Measurements from ENCODE around the gene EEF1AKMT1. TPM values are rescaled to one million over a fixed set of nuclear protein-coding genes. Genes with fewer than 3 reads are reported as not detected.

The EEF1AKMT1 gene
- 10.4 TPM for total RNA-seq

DNA sequence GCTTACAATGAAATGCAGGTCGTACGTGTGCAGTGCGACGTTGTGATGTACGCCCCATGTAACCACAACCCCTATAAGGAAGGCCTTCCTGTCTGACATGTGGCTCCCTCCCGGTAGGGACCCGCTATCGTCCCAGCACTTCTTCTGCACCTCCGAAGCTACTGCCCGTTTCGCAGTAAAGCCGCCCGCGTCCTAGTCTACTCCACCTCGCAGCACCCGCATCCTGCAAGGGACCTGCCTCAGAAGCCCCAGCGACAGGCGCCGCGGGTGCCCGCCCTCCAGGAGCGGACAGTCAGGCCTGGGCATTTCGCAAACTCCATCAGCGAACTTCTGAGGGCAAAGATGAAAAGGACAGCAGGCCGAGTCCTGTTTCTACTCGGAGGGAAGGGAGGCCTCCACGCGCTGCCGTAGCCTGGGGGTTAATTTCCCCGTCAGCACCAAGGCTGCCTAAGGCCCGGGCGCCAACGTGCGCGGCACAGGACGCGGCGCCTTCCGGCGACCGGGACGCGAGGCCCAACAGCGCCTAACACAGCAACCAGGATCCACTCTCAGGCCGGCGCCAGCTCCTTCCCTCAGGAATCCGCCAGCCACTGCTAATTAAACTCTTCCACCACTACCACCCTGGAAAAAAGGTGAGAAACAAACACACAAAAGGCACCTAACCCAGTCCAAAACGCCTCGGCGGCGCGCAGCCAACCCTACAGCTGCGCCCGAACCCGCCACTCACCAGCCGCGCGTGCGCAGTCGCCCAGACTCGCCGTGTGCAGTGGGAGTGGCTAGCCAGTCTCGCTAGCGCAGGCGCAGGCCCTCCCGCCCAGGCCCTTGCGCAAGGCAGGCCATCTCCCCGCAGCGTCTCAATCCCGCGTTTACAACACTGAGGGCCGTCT is at the start of gene EEF1AKMT1:
TSS of gene EEF1AKMT1 (minus strand) at position 768 of the 887 bp plus-strand sequence. CDS start 16,363 bp downstream, outside the sequence.
- ATAC-seq (peak; percentile 100), DNase-seq (ENCODE audit: low spot score) (peak; percentile 96)
- intact Hi-C loops (cut with DNase I) = no loop called here

DNA sequence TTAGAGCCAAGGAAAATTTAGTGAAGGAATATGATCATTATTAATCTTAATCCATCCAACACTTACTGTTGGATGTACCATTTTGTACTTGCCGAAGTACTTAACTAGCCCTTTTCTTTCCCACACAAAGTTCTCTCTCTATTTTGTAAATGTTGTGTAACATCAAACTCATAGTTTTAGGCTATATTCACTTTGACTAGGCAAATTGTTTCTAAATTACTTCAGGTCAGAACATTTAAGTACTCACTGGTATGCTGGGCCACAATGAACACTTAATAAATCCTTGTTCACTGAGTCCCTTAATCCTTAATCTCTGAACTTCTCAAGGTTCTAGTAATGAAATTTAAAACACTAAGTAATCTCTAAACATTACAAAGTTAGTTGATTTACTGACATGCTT is 49.3 kb upstream of the EEF1AKMT1 start:
- ATAC-seq (no peak), DNase-seq (ENCODE audit: low spot score) (no peak)
- intact Hi-C loops (cut with DNase I) = no loop called here

DNA sequence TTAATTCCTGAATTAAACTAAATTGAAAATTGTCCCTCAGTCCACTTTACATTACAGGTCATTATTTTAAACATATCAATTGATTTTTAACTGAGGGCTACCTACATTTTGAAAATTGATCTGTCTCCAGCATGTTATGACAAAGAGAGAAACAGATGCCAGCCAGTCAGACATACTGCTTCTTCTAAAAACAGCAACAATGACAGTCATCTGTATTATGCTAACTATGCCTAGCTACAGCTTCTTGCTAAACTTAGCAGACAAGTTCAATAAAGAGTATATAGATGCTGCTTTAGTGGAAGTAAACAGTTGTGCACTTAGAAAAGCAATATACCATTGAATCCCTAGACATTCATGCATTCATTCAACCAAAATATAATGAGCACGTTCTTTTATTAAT is 48.6 kb upstream of the EEF1AKMT1 start:
- ATAC-seq (no peak), DNase-seq (ENCODE audit: low spot score) (no peak)
- intact Hi-C loops (cut with DNase I) = no loop called here

DNA sequence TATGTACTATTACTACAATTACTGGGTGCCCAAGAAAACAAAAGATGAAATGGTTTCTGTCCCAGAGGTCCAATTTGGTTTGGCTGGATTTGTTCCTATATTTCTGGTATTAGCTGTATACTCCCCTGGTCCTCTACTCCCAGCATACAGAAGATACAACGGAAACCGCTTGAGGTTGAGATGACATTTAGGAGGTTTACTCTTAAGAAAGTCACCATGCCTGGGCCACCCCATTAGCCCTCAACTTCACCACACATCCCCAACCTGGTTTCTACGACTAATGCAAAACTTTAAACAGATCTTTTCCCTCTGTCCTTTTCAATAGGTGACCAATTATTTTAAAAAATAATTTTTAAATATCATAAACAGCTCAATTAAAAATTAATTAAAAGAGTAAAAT is 46.0 kb upstream of the EEF1AKMT1 start:
- ATAC-seq = no peak
- intact Hi-C loops (cut with DNase I) = no loop called here

DNA sequence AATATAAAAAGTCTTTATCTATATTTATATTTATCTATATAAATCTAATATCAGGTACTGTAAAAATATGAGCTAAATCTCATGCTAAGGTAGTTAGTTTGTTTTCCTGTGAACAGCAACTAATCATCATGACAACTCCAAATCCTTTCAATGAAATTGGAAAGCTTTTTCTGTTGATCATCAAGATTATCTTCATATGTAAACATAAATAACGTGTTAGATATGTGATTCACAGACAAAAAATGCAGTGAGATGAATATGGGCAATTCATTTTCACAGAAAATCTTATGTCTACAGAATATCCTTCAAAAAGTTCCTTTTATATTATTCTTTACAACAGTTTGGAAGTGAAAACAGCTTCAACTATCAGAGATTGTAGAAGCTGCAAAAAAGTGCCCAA is 41.7 kb upstream of the EEF1AKMT1 start:
- intact Hi-C loops (cut with DNase I) = no loop called here
- DNase-seq (ENCODE audit: low spot score) = no peak
- no peak for ATAC-seq

More for the DNA sequence above, 46.0 kb upstream of the EEF1AKMT1 start:
- no peak for DNase-seq (ENCODE audit: low spot score)

DNA sequence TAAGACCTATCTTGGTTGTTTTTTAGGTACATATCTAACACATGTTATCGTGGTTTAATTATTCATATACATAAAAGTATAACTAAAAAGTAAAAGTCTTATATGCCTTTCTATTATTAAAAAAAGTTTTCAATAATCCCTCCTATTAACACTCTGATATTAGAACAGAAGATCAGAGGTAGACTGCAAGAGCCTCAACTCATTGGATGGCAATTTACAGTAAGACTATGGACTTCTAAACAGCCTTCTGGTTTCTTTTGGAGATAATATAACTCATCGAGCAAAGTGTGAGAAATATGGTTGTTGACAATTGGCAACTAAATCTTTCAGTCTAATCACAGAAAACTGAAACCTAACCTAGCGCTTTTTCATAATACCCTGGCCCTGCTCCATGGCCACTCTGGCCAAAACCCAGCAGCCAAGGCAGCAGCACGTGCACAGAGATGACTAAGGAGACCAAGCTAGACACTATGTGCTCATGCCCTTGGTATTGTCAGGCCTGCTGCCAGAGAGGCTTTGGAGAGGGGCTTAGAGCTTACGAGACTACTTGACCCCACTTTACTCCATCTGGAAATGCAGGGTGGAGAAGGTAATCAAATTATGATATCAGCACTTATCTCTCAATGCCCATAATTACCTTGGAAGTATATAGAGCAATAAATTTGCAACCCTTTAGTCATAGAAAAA is 40.6 kb upstream of the EEF1AKMT1 start:
- intact Hi-C loops (cut with DNase I) = no loop called here
- DNase-seq (ENCODE audit: low spot score) (peak; percentile 78), ATAC-seq (peak; percentile 99)

DNA sequence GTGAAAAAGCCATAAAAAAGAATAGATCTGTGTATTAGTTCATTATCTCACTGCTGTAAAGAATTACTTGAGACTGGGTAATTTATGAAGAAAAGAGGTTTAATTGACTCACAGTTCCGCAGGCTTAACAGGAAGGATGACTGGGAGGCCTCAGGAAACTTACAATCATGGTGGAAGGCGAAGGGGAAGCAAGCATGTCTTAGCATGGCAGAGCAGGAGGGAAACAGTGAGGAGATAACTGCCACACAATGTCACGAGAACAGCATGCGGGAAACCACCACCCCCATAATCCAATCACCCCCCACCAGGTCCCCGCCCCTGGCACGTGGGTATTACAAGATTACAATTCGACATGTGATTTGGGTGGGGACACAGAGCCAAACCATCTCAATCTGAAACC is 39.1 kb upstream of the EEF1AKMT1 start:
- DNase-seq (ENCODE audit: low spot score) (no peak), ATAC-seq (no peak)
- intact Hi-C loops (cut with DNase I) = no loop called here

DNA sequence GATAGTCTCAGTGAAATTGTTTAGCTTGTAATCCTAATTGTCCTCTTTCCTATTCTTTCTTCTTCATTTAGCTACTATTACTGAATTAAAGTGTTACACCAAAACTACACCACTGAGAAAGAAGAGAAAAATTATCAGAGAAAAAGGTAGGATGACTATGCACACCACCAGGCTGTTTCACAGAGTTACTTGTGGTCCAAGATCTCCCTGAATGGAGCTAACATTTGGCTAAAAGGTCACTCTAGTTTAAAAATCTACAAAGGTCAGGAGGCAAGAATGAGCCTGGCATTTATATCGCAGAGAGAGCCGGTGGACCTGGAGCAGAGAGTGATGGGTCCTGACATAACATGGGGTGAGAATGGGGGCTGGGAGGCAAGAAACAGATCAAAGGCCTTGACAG is 37.0 kb upstream of the EEF1AKMT1 start:
- intact Hi-C loops (cut with DNase I) = no loop called here
- DNase-seq (ENCODE audit: low spot score) = no peak
- no peak for ATAC-seq

GRCh38 chr13:20808874-20809273 is 35.1 kb upstream of the EEF1AKMT1 start:
- ATAC-seq (no peak), DNase-seq (ENCODE audit: low spot score) (no peak)
- intact Hi-C loops (cut with DNase I) = no loop called here

- intact Hi-C loops (cut with DNase I) = no loop called here
- ATAC-seq (no peak), DNase-seq (ENCODE audit: low spot score) (no peak)
Measured at GRCh38 chr13:20803180-20803965, 29.6 kb upstream of the EEF1AKMT1 start.

DNA sequence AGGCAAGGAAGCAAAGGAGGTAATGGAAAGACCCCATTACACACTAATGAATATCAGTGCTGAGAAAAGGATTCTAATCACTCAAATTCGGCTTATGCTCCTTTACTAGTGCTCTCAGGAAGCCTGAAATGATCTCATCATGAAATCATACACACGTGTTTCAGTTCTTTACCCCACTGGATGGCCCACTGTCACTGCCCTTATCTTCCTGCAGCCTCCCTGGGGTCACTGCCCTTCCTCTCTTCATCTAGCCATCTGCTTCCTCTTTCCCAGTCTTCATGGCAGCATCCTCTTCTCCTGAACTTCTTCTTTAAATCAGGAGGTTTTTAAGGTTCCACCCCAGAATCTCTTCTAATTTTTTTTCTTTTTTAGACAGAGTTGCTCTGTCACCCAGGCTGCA is 27.9 kb upstream of the EEF1AKMT1 start:
- ATAC-seq (no peak), DNase-seq (ENCODE audit: low spot score) (no peak)
- intact Hi-C loops (cut with DNase I) = no loop called here

- DNase-seq (ENCODE audit: low spot score) (no peak), ATAC-seq (no peak)
- intact Hi-C loops (cut with DNase I) = no loop called here
Measured at GRCh38 chr13:20799726-20800416, 26.1 kb upstream of the EEF1AKMT1 start.

DNA sequence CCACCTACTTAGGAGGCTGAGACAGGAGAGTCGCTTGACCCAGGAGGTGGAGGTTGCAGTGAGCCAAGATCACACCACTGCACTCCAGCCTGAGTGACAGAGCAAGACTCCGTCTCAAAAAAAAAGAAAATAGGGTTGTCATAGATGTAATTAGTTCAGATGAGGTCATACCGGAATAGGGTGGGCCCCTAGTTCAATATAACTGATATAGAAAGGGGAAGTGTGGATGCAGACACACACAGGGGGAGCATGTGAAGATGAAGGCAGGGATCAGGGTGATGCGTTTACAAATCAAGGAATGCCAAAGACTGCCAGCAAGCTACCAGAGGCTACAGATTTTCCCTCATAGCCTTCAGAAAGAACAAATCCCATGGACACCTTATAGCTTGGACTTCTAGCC is 24.3 kb upstream of the EEF1AKMT1 start:
- intact Hi-C loops (cut with DNase I) = no loop called here
- no peak for DNase-seq (ENCODE audit: low spot score)
- ATAC-seq = no peak

DNA sequence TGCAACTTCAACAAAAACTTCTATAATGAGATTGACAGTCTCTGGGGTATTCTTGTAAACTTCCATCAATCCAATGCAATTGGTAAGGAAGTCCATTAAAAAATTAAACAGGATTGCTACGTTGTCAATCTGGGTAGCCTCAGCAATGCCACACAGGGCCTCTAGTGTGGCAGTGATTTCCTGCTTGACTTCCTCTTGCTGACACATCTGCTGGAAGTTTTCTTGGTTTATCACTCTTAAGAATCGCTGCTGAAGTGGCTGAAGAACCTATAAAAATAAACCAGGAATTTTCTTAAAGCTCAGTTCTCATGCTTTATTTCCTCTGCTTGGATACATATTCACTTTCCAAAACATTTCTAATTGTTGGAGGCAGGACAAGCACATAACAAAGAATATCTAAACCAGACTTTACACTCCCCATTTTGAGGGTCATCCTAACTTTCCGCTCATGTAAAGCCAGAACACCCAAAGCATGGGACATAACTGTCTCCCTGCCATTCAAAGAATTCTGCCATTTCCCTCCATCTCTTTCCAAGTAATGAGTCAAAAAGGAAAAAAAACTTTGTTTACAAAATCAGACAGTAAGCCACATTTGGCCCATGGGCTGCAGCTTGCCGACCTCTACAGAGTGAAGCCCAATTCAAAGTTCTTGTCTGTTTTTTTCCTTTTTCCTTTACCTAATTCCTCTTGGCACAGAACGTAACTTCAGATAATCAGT is 23.2 kb upstream of the EEF1AKMT1 start:
- intact Hi-C loops (cut with DNase I) = no loop called here
- ATAC-seq = no peak
- DNase-seq (ENCODE audit: low spot score) = no peak

DNA sequence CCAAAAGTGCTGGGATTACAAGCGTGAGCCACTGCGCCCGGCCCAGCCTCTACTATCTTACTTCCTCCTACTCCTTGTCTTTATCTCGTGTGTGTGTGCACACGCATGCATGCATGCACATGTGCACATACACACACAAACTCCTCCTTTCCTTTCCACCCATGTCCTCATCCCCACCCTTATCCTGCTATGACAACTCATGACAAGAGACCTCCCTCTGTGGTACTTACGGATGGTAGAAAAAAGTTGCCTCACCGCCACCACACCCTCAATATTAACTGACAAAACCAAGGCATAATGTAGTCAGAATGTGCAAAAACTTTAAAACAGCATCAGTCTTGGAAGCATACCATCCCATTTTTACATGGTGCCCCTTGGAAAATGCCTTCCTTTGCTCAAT is 15.9 kb upstream of the EEF1AKMT1 start:
- ATAC-seq (no peak), DNase-seq (ENCODE audit: low spot score) (no peak)
- intact Hi-C loops (cut with DNase I) = no loop called here

- ATAC-seq = no peak
- DNase-seq (ENCODE audit: low spot score) = no peak
- intact Hi-C loops (cut with DNase I) = no loop called here
Measured at GRCh38 chr13:20788312-20788711, 14.6 kb upstream of the EEF1AKMT1 start.

GRCh38 chr13:20787180-20787579 is 13.4 kb upstream of the EEF1AKMT1 start:
- intact Hi-C loops (cut with DNase I) = no loop called here
- no peak for ATAC-seq
- no peak for DNase-seq (ENCODE audit: low spot score)

GRCh38 chr13:20782116-20782708 is 8.5 kb upstream of the EEF1AKMT1 start:
- DNase-seq (ENCODE audit: low spot score) = no peak
- intact Hi-C loops (cut with DNase I) = no loop called here
- ATAC-seq = no peak
